Effector memory CD4-positive, alpha-beta T cell (primary cell): Measurements from ENCODE around the gene NELFE.
"Not testable (repeated sequence)": the region's sequence is repeated elsewhere in the genome, so short reads cannot be mapped to it uniquely, and the experiment has no call there.

Experiments used
- DNase-seq, 3 donors: peaks; one replicate each; pipeline ENCODE4 v3.0.0-alpha.2; 2020
- H3K27ac ChIP-seq: 2 replicates; pipeline ENCODE4 v1.7.0; 2013; ENCODE audit warnings: mild to moderate bottlenecking, low read length, moderate library complexity; ENCODE audit not compliant: insufficient read depth, poor library complexity, severe bottlenecking
- H3K27me3 ChIP-seq: replicated peaks from 2 replicates; pipeline ENCODE4 v1.7.0; 2013; ENCODE audit warnings: mild to moderate bottlenecking, low read length; ENCODE audit not compliant: insufficient read depth, control insufficient read depth, poor library complexity, severe bottlenecking
- H3K36me3 ChIP-seq: 2 replicates; pipeline ENCODE4 v1.7.0; 2013; ENCODE audit warnings: mild to moderate bottlenecking, low read length, moderate library complexity; ENCODE audit not compliant: control insufficient read depth, insufficient read depth
- H3K4me1 ChIP-seq: 2 replicates; pipeline ENCODE4 v1.7.0; 2013; ENCODE audit warnings: low read length, mild to moderate bottlenecking; ENCODE audit not compliant: control insufficient read depth, insufficient read depth, poor library complexity, severe bottlenecking
- H3K4me3 ChIP-seq: 2 replicates; pipeline ENCODE4 v1.7.0; 2013; ENCODE audit warnings: low read length, low read depth, mild to moderate bottlenecking; ENCODE audit not compliant: insufficient read depth, poor library complexity, severe bottlenecking
- H3K9me3 ChIP-seq: 2 replicates; pipeline ENCODE4 v1.7.0; 2013; ENCODE audit warnings: mild to moderate bottlenecking, low read length, moderate library complexity; ENCODE audit not compliant: control insufficient read depth

The NELFE gene

GRCh38 chr6:31996385-31996784, 37.6 kb upstream of the NELFE start:
- not testable (repeated sequence) for H3K36me3 ChIP-seq, DNase-seq

GRCh38 chr6:31994421-31994820, 35.6 kb upstream of the NELFE start:
- not testable (repeated sequence) for H3K4me3 ChIP-seq, H3K4me1 ChIP-seq, H3K36me3 ChIP-seq, DNase-seq, H3K9me3 ChIP-seq, H3K27me3 ChIP-seq, H3K27ac ChIP-seq

More at GRCh38 chr6:31996385-31996784, 37.6 kb upstream of the NELFE start:
- H3K4me1 ChIP-seq, H3K4me3 ChIP-seq, H3K27ac ChIP-seq, H3K27me3 ChIP-seq, H3K9me3 ChIP-seq: not testable (repeated sequence)

- DNase-seq, H3K27me3 ChIP-seq, H3K4me3 ChIP-seq, H3K4me1 ChIP-seq, H3K27ac ChIP-seq, H3K9me3 ChIP-seq, H3K36me3 ChIP-seq: not testable (repeated sequence)
These were observed 30.6 kb upstream of the NELFE start for GRCh38 chr6:31989363-31989762.

GRCh38 chr6:31981744-31982143, 23.0 kb upstream of the NELFE start, which contains the start of gene C4A:
C4A (plus strand) TSS chr6:31982057; CDS start chr6:31982108, 51 bp downstream.
- H3K4me1 ChIP-seq, H3K27me3 ChIP-seq, H3K27ac ChIP-seq, H3K4me3 ChIP-seq, DNase-seq, H3K36me3 ChIP-seq, H3K9me3 ChIP-seq: not testable (repeated sequence)

- not testable (repeated sequence) for H3K9me3 ChIP-seq, H3K27me3 ChIP-seq, H3K4me1 ChIP-seq, DNase-seq, H3K36me3 ChIP-seq, H3K27ac ChIP-seq, H3K4me3 ChIP-seq
These were observed 22.2 kb upstream of the NELFE start for GRCh38 chr6:31980998-31981397.

GRCh38 chr6:31980195-31980876, 21.6 kb upstream of the NELFE start:
- H3K36me3 ChIP-seq, H3K27me3 ChIP-seq, H3K4me3 ChIP-seq, H3K4me1 ChIP-seq, H3K9me3 ChIP-seq, H3K27ac ChIP-seq, DNase-seq: not testable (repeated sequence)

- peaks cover 7% of the 10 kb centered on the region for H3K36me3 ChIP-seq
- no peaks in the 10 kb centered on the region for H3K9me3 ChIP-seq
- H3K27me3 ChIP-seq: no peaks in the 10 kb centered on the region
- no peak for DNase-seq
- peaks cover 5% of the 10 kb centered on the region for H3K4me1 ChIP-seq
- H3K27ac ChIP-seq: no peak overlapping the region
- no peak overlapping the region for H3K4me3 ChIP-seq
These were observed 20.6 kb upstream of the NELFE start for GRCh38 chr6:31979238-31979898.

- Histone ChIP-seq H3K4me3 (no peak overlapping the region), H3K4me1 (peaks cover 5% of the 10 kb centered on the region), H3K9me3 (no peaks in the 10 kb centered on the region), H3K27ac (no peak overlapping the region), H3K36me3 (peaks cover 7% of the 10 kb centered on the region), H3K27me3 (no peaks in the 10 kb centered on the region)
- DNase-seq: no peak
These were observed 20.1 kb upstream of the NELFE start for GRCh38 chr6:31978831-31979230.

- no peaks in the 10 kb centered on the region for H3K9me3 ChIP-seq
- DNase-seq: no peak
- H3K36me3 ChIP-seq: peaks cover 7% of the 10 kb centered on the region
- no peak overlapping the region for H3K27ac ChIP-seq
- H3K4me3 ChIP-seq: no peak overlapping the region
- peaks cover 7% of the 10 kb centered on the region for H3K4me1 ChIP-seq
- no peaks in the 10 kb centered on the region for H3K27me3 ChIP-seq
These were observed 19.2 kb upstream of the NELFE start for GRCh38 chr6:31977816-31978431.

- H3K4me3 ChIP-seq, H3K36me3 ChIP-seq, H3K27me3 ChIP-seq, H3K9me3 ChIP-seq, H3K27ac ChIP-seq, DNase-seq: not testable (repeated sequence)
- H3K4me1 ChIP-seq: peaks cover 17% of the 10 kb centered on the region
These were observed 17.3 kb upstream of the NELFE start for GRCh38 chr6:31976065-31976464.
